K562 (cell line): ENCODE data around the gene FREM1. TPM values are rescaled to one million over a fixed set of nuclear protein-coding genes. Genes with fewer than 3 reads are reported as not detected.

ENCODE experiments used
- CTBP1 ChIP-seq: fragments of 450-650 bp; IDR thresholded peaks from 2 replicates; pipeline ENCODE4 v1.6.1; 2016; ENCODE audit warnings: borderline replicate concordance
- CXXC5 ChIP-seq: fragments of 250-450 bp; sonication (Bioruptor Pico); IDR thresholded peaks from 2 replicates; pipeline ENCODE4 v1.8.0; 2022; ENCODE audit warnings: inconsistent platforms, mild to moderate bottlenecking, moderate library complexity
- GABPA ChIP-seq: fragments of 200-800 bp; sonication (Bioruptor generic); conservative IDR thresholded peaks from 2 replicates; pipeline ENCODE4 v1.6.1; 2016; ENCODE audit warnings: low read depth, missing genetic modification characterization, missing compliant biosample characterization
- JUND ChIP-seq, 2 experiments: IDR thresholded peaks; 2 replicates in 1 of 2; 3 replicates in 1 of 2; pipeline ENCODE4 v1.6.1; 2011; ENCODE audit warnings: borderline replicate concordance in 2 of 2, low read depth in 2 of 2, low read length in 2 of 2, improper control_type of control experiment in 1 of 2, missing biosample characterization in 1 of 2, missing genetic modification characterization in 1 of 2, missing genetic modification reagents in 1 of 2
- L3MBTL2 ChIP-seq: fragments of 450-650 bp; IDR thresholded peaks from 2 replicates; pipeline ENCODE4 v1.6.1; 2016; ENCODE audit warnings: mild to moderate bottlenecking, moderate library complexity
- MTA3 ChIP-seq: fragments of 450-650 bp; formaldehyde crosslinking; IDR thresholded peaks from 2 replicates; pipeline ENCODE4 v1.6.1; 2017; ENCODE audit warnings: mild to moderate bottlenecking, borderline replicate concordance
- MTF1 ChIP-seq: fragments of 250-450 bp; sonication (Bioruptor Pico); IDR thresholded peaks from 2 replicates; pipeline ENCODE4 v1.9.0; 2021; ENCODE audit warnings: moderate library complexity, mild to moderate bottlenecking, inconsistent platforms, borderline replicate concordance
- PCBP1 ChIP-seq: fragments of 200-400 bp; formaldehyde crosslinking; IDR thresholded peaks from 2 replicates; pipeline ENCODE4 v1.6.1; 2018; ENCODE audit warnings: mild to moderate bottlenecking, low read depth, low read length; ENCODE audit not compliant: poor library complexity, severe bottlenecking
- RBBP5 ChIP-seq: fragments of 200-600 bp; sonication (generic); IDR thresholded peaks from 2 replicates; pipeline ENCODE4 v1.6.1; 2012; ENCODE audit warnings: borderline replicate concordance, mild to moderate bottlenecking, low read length, control low read depth, inconsistent platforms; ENCODE audit not compliant: insufficient read depth, poor library complexity, severe bottlenecking
- SAFB ChIP-seq: fragments of 200-400 bp; formaldehyde crosslinking; IDR thresholded peaks from 2 replicates; pipeline ENCODE4 v1.6.1; 2017; ENCODE audit warnings: low read depth, low read length, borderline replicate concordance
- SRSF1 ChIP-seq: fragments of 200-400 bp; formaldehyde crosslinking; IDR thresholded peaks from 2 replicates; pipeline ENCODE4 v1.6.1; 2017; ENCODE audit warnings: mild to moderate bottlenecking, low read depth, low read length, moderate library complexity
- TEAD2 ChIP-seq: fragments of 450-650 bp; IDR thresholded peaks from 2 replicates; pipeline ENCODE4 v1.6.1; 2016; ENCODE audit warnings: missing genetic modification characterization, control low read depth, missing compliant biosample characterization
- ZFX ChIP-seq: sonication (generic); formaldehyde crosslinking; IDR thresholded peaks from 2 replicates; pipeline ENCODE4 v1.8.0; 2022; ENCODE audit warnings: mild to moderate bottlenecking, missing genetic modification reagents, moderate library complexity
- ZNF407 ChIP-seq: fragments of 450-650 bp; IDR thresholded peaks from 2 replicates; pipeline ENCODE4 v1.6.1; 2016; ENCODE audit warnings: low read depth
- polyA plus RNA-seq, 8 experiments: library from polyadenylated mRNA; depleted of rRNA in 4 of 8; stranded (reverse) in 5 of 8; unstranded in 3 of 8; fragments of >200 nt; fragmentation: Nextera tagmentation in 2 of 8; fragmentation: Illumina TruSeq in 1 of 8; extraction: Ambion mirVana in 2 of 8; extraction: Trizol in 1 of 8; gene quantifications; 2 replicates each; pipeline versions ENCODE4 v1.2.1 to v1.2.3, GENCODE V29; 2011 to 2014; ENCODE audit warnings: inconsistent platforms in 1 of 8, missing spikeins in 1 of 8
- total RNA-seq, 7 experiments: library from RNA; depleted of rRNA in 6 of 7; stranded (reverse); fragments of >200 nt in 6 of 7; fragmentation: Illumina TruSeq in 2 of 7; extraction: Trizol in 2 of 7; gene quantifications; 2 replicates each; pipeline versions ENCODE4 v1.2.1 to v1.2.3, GENCODE V29; 2011 to 2021; ENCODE audit warnings: low replicate concordance in 1 of 7
- TF ChIP-seq, protein P1 (sequence below): fragments of 450-650 bp; conservative IDR thresholded peaks from 2 replicates; pipeline ENCODE4 v1.6.1; 2016; ENCODE audit warnings: missing genetic modification characterization, low read depth, mild to moderate bottlenecking, control low read depth, missing compliant biosample characterization
- TF ChIP-seq, protein P2 (sequence below), 2 experiments: fragments of 450-650 bp in 1 of 2; sonication (generic) in 1 of 2; formaldehyde crosslinking; conservative IDR thresholded peaks; 2 replicates each; pipeline versions ENCODE4 v1.4.0 to v1.8.1; 2020 to 2022; ENCODE audit warnings: mild to moderate bottlenecking in 1 of 2, missing genetic modification reagents in 1 of 2

The FREM1 gene
- total and polyA plus RNA-seq, 9 of the 15 experiments (the other 6 are each of a cell fraction or from before 2014, with no cell fraction given) = 0.03 to 0.24 (median 0.13) TPM; not detected in 2

GRCh38 chr9:14693251-14693861 is 216.9 kb downstream of the FREM1 start, which contains the start of gene ZDHHC21 (continued):
- TF ChIP-seq, protein P1, sequence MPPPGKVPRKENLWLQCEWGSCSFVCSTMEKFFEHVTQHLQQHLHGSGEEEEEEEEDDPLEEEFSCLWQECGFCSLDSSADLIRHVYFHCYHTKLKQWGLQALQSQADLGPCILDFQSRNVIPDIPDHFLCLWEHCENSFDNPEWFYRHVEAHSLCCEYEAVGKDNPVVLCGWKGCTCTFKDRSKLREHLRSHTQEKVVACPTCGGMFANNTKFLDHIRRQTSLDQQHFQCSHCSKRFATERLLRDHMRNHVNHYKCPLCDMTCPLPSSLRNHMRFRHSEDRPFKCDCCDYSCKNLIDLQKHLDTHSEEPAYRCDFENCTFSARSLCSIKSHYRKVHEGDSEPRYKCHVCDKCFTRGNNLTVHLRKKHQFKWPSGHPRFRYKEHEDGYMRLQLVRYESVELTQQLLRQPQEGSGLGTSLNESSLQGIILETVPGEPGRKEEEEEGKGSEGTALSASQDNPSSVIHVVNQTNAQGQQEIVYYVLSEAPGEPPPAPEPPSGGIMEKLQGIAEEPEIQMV = no peak
- TF ChIP-seq GABPA (tag) (peak; percentile 81), MTA3 (0 out of 2 replicates have a peak, but pooled peaks have one; percentile 26), CTBP1 (0 out of 2 replicates have a peak, but pooled peaks have one; percentile 19), MTF1 (no peak), SAFB (0 out of 2 replicates have a peak, but pooled peaks have one; percentile 61), RBBP5 (peak; percentile 27), ZNF407 (peak; percentile 60; the same call in 1 of the 2 replicates), CXXC5 (0 out of 2 replicates have a peak, but pooled peaks have one; percentile 34), PCBP1 (peak; percentile 36), SRSF1 (no peak), JUND (IDR thresholded peaks at IDR 0.05; ENCODE audit: borderline replicate concordance, low read depth, low read length) (no peak), JUND (tag; IDR thresholded peaks at IDR 0.05; ENCODE audit: borderline replicate concordance, low read depth, low read length) (no peak), L3MBTL2 (peak; percentile 78), TEAD2 (tag) (no peak), ZFX (CRISPR knock-in tag) (peak; percentile 55)
- TF ChIP-seq, protein P2, sequence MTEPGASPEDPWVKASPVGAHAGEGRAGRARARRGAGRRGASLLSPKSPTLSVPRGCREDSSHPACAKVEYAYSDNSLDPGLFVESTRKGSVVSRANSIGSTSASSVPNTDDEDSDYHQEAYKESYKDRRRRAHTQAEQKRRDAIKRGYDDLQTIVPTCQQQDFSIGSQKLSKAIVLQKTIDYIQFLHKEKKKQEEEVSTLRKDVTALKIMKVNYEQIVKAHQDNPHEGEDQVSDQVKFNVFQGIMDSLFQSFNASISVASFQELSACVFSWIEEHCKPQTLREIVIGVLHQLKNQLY (CRISPR knock-in tag; conservative IDR thresholded peaks at IDR 0.05) = no peak
